ENCODE data around the gene AMIGO3.
A peak's percentile ranks its signal among the peaks of the same experiment; 100 is the strongest.

AMIGO3 gene

DNA sequence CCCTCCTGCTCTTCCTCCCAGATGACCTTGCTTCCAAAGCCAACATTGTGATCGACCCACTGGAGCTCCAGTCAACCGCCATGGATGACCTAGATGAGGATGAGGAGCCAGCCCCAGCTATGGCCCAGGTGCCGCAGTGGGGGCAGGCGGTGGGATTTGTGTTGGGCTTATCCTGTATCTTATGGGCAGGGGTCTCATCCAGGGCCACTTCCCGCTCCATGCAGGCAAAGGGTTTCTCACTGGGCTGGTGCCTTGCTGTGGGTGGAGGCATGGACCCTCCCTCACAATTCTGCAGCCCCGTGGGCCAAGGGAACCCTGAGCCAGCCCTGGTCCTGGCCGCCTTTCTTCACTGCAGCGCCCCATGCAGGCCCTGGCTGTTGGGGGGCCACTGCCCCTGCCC, 14.9 kb downstream of the AMIGO3 start:
- TF ChIP-seq, protein P1, sequence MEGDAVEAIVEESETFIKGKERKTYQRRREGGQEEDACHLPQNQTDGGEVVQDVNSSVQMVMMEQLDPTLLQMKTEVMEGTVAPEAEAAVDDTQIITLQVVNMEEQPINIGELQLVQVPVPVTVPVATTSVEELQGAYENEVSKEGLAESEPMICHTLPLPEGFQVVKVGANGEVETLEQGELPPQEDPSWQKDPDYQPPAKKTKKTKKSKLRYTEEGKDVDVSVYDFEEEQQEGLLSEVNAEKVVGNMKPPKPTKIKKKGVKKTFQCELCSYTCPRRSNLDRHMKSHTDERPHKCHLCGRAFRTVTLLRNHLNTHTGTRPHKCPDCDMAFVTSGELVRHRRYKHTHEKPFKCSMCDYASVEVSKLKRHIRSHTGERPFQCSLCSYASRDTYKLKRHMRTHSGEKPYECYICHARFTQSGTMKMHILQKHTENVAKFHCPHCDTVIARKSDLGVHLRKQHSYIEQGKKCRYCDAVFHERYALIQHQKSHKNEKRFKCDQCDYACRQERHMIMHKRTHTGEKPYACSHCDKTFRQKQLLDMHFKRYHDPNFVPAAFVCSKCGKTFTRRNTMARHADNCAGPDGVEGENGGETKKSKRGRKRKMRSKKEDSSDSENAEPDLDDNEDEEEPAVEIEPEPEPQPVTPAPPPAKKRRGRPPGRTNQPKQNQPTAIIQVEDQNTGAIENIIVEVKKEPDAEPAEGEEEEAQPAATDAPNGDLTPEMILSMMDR (IDR thresholded peaks at IDR 0.05; ENCODE audit: low read depth, low read length): no peak
- H3K4me3 ChIP-seq (replicated peaks in 1 of 2; ENCODE audit: low read depth in 2 of 2, low read length in 2 of 2): no peak overlapping the region
- DNase-seq (ENCODE audit: low read depth in 2 of 2): no peak

DNA sequence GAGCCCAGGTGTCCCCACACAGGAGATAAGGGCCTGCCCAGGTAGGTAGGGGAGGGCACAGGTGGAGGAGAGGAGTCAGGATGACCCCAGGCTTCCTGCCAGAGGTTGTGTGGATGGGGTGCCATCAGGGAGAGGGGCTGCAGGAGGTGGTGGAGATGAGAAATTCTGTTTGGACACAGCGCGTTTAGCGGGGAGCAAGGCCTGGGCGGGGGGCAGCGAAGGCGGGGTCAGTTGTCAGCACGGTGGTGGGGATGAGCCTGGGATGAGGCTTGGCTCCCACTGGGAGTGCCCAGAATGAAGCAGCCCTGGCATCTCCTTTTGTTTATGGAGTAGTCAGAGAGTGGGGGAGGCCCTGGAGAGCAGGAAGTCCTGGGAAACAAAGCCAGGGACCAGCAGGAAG, 15.5 kb downstream of the AMIGO3 start:
- TF ChIP-seq, protein P1 (IDR thresholded peaks at IDR 0.05; ENCODE audit: low read depth, low read length): no peak

DNA sequence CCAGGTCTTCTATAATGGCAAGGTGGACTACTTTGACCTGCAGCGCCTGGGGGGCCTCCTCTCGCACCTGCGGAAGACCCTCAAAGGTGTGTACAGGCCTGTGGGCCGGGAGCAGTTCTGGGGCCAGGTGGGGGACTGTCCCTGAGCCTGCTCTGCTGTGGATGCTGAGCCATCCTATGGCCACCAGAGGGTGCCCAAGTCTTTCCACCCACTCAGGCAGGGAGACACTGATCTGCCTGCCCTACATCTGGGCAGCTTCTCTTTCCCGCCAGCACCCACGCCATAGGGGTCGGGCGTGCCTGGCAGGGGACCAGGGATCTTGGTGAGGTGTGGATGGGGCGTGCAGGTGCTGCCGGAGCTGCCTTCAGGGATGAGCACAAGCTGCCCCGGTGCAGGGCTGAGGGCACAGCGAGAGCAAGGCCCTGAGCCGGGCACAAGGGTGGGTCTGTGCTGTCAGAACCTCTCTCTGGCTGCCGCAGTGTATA, 16.0 kb downstream of the AMIGO3 start:
- peak; percentile 68 to 75 for DNase-seq (ENCODE audit: low read depth in 2 of 2)
- no peak overlapping the region for H3K4me3 ChIP-seq (replicated peaks in 1 of 2; ENCODE audit: low read depth in 2 of 2, low read length in 2 of 2)
- TF ChIP-seq, protein P1 (IDR thresholded peaks at IDR 0.05; ENCODE audit: low read depth, low read length): peak; percentile 93

More for the DNA sequence above, 15.5 kb downstream of the AMIGO3 start:
- DNase-seq (ENCODE audit: low read depth in 2 of 2): no peak
- H3K4me3 ChIP-seq (replicated peaks in 1 of 2; ENCODE audit: low read depth in 2 of 2, low read length in 2 of 2): no peak overlapping the region

DNA sequence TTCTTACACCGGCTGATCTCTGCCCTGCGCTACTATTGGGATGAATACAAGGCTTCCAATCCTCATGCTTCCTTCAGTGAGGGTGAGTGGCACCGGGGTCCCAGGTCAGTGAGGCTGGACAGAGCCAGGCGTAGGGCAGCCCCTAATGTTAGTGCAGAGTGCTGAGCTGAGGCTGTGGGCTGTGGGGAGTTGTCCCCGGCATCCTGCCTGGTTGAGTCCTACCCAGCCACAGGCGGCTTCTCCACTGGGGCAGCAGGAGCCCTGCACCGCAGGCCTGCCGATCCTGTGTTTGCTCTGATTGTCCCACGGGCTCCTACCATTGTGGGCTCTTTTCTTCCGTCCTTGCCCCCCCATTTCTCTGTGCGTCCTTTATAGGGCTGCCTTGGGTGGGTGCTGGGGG, 16.8 kb downstream of the AMIGO3 start:
- H3K4me3 ChIP-seq (replicated peaks in 1 of 2; ENCODE audit: low read depth in 2 of 2, low read length in 2 of 2): no peak overlapping the region
- no peak for DNase-seq (ENCODE audit: low read depth in 2 of 2)
- TF ChIP-seq, protein P1 (IDR thresholded peaks at IDR 0.05; ENCODE audit: low read depth, low read length): no peak

DNA sequence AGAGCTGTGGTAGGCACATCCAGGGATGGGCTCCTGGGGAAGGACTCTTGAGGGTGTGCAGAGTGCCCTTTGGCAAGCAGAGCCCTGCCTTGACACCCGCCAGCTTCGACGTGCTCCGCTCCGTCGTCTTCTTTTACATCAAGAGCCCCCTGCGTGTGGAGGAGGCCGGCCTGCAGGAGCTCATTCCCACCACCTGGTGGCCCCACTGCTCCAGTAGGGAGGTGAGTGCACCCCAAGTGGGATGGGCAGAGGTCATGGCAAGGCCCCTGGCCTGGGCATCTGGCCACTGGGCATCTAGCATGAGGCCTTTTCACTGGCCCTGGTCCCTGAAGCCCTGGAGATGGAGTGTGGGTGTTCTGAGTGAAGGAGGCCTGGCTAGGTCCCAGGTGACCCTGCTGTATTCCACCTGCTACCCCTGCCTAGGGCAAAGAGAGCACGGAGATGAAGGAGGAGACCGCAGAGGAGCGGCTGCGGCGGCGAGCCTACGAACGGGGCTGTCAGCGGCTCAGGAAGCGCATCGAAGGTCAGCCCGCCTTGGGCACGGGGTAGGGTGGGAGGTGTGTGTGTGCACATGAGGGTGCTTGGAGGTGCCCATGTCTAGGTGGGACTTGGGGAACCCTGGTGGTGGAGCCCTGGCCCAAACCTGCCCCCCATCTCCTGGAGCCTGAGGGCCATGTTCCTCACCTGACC, 18.0 kb downstream of the AMIGO3 start:
- H3K4me3 ChIP-seq (replicated peaks in 1 of 2; ENCODE audit: low read depth in 2 of 2, low read length in 2 of 2): no peak overlapping the region
- no peak for DNase-seq (ENCODE audit: low read depth in 2 of 2)
- TF ChIP-seq, protein P1 (IDR thresholded peaks at IDR 0.05; ENCODE audit: low read depth, low read length): peak; percentile 67

DNA sequence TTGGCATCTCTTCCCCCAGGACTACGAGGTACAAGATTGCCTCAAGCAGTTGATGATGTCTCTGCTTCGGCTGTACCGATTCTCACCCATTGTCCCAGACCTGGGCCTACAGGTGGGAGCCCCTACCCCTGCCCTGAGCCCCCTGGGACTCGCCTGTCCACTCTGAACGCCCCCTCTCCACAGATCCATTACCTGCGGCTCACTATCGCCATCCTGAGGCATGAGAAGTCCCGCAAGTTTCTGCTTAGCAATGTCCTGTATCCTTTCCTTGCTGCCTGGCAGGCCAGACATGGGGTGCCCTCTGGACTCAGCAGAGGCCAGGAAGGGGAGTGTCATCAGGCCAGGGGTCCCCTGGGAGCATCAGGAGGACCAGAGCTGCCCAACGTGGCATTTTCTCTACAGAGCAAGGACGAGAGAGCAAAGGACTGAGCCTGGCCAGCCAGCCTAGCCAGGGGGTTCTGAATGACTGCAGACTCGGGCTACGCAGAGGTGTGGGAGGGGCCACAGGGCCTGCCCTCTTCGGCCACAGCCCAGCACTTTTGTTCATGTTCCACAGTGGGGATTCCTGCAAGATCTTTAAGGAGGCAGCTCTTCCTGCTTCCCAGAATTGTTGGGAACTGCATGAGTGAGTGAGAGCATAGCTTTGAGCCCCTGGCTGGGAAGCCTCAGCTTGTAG, 18.9 kb downstream of the AMIGO3 start:
- TF ChIP-seq, protein P1 (IDR thresholded peaks at IDR 0.05; ENCODE audit: low read depth, low read length): peak; percentile 9
- H3K4me3 ChIP-seq (replicated peaks in 1 of 2; ENCODE audit: low read depth in 2 of 2, low read length in 2 of 2): no peak overlapping the region
- no peak for DNase-seq (ENCODE audit: low read depth in 2 of 2)
